ENCODE results near the gene LYRM2. TPM values are rescaled to one million over a fixed set of nuclear protein-coding genes. Genes with fewer than 3 reads are reported as not detected.

The LYRM2 gene
- total RNA-seq, 4 donors from 2014 or later: 16.1 to 24.7 (median 20.1) TPM

DNA sequence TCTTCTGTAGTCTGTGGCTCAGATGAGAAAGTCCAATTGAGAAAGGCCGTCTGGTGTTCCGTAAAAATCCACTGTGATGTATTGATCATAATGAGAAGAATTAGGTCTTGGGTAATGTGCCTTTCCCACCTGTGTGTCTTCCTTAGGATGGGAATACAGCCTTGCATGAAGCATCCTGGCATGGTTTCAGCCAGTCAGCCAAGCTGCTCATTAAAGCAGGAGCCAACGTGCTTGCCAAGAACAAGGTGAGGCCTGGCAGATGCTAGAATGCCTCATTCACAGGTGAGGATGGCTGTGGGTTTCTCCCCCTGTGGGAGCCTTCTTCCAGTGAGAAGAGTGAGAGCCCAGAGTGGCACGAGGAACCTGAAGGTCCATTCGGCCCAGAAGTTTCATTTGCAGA is 32.7 kb downstream of the LYRM2 start:
- TF ChIP-seq, protein P1, sequence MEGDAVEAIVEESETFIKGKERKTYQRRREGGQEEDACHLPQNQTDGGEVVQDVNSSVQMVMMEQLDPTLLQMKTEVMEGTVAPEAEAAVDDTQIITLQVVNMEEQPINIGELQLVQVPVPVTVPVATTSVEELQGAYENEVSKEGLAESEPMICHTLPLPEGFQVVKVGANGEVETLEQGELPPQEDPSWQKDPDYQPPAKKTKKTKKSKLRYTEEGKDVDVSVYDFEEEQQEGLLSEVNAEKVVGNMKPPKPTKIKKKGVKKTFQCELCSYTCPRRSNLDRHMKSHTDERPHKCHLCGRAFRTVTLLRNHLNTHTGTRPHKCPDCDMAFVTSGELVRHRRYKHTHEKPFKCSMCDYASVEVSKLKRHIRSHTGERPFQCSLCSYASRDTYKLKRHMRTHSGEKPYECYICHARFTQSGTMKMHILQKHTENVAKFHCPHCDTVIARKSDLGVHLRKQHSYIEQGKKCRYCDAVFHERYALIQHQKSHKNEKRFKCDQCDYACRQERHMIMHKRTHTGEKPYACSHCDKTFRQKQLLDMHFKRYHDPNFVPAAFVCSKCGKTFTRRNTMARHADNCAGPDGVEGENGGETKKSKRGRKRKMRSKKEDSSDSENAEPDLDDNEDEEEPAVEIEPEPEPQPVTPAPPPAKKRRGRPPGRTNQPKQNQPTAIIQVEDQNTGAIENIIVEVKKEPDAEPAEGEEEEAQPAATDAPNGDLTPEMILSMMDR (IDR thresholded peaks at IDR 0.05; ENCODE audit: low read depth): no peak

GRCh38 chr6:89604653-89605052 is 33.9 kb downstream of the LYRM2 start:
- TF ChIP-seq, protein P1 (IDR thresholded peaks at IDR 0.05; ENCODE audit: low read depth): no peak

GRCh38 chr6:89602166-89602565 is 36.4 kb downstream of the LYRM2 start:
- TF ChIP-seq, protein P1 (IDR thresholded peaks at IDR 0.05; ENCODE audit: low read depth): no peak

DNA sequence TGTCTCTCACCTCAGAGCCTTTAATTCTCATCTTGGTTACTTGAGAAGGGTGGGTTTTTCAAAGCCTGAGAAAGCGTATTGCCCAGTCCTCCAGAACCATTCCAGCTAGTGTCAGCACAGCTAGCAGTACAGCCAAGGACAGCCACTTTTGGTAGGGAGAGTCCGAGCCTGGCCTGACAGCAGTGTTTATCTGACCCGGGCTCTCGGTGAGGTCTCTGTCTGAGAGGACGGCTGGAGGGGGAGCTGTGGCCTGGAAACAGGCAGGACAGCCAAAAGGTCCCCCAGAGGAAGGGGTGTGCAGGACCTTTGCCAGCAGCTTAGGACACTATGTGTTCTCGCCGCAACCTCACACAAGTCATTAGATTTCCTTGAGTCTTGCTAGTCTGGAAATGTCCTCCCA is 38.8 kb downstream of the LYRM2 start:
- TF ChIP-seq, protein P1 (IDR thresholded peaks at IDR 0.05; ENCODE audit: low read depth): no peak

GRCh38 chr6:89597988-89598387 is 40.6 kb downstream of the LYRM2 start:
- TF ChIP-seq, protein P1 (IDR thresholded peaks at IDR 0.05; ENCODE audit: low read depth): no peak

GRCh38 chr6:89597372-89597771 is 41.2 kb downstream of the LYRM2 start:
- TF ChIP-seq, protein P1 (IDR thresholded peaks at IDR 0.05; ENCODE audit: low read depth): no peak

- TF ChIP-seq, protein P1 (IDR thresholded peaks at IDR 0.05; ENCODE audit: low read depth): no peak
Observed at GRCh38 chr6:89596484-89596883, 42.1 kb downstream of the LYRM2 start.

All from subcutaneous adipose tissue (tissue), 4 donors.